NCI-H2107 (cell line): ENCODE data around the gene SLC39A5.
"Not testable (repeated sequence)": the region's sequence is repeated elsewhere in the genome, so short reads cannot be mapped to it uniquely, and the experiment has no call there.

Experiments
- DNase-seq: peaks from one replicate; lab custom pipeline; 2025; lab: John Stamatoyannopoulos, UW

The SLC39A5 gene

DNA sequence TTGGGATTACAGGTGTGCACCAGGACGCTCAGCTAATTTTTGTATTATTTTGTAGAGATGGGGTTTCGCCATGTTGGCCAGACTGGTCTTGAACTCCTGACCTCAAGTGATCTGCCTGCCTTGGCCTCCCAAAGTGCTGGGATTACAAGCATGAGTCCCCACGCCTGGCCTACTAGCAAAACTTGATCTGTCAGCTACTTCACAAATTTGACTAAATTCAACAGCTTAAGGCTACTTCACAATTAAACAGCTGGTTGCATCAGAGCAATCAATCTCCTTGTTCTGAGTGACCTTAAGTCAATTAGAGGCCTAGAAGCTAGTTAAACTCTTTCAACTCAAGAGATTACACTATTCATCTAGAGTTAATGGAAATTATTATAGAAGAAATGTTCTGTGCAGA, 49.1 kb downstream of the SLC39A5 start:
- DNase-seq: no peak

DNA sequence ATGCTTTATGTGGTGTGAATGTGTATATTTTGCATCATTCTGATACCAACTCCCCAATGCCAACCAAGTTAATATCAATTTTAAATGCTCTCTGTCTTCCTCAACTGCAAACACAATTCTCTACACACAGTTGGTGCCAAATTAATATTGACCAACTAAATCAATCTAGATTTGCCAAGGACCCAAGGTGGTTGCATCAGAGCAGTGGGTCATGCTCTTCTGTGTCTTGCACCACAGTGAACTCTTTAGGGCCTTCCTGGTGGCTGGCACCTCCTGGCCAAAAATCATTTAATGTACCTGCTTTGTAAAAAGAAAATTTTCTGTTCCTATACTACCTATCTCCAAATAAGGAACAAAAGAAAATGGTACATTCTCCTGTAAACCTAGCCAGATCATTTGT, 51.0 kb downstream of the SLC39A5 start:
- DNase-seq: no peak

DNA sequence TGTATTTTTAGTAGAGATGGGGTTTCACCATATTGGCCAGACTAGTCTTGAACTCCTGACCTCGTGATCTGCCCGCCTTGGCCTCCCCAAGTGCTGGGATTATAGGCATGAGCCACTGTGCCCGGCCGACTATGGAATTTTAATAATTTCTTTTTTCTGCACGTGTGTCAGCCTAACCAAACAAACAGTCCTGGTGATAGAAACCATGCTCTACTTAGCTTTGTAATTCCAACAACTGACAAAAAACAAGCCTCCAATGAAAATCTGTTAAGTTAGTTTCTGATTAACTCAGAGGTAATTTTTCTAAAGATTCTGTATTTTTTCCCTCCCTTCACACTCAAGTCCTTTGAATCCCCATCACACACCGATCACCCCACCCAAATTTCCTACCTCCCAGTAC, 52.2 kb downstream of the SLC39A5 start:
- DNase-seq: no peak

GRCh38 chr12:56282579-56282978, 52.7 kb downstream of the SLC39A5 start:
- no peak for DNase-seq

DNA sequence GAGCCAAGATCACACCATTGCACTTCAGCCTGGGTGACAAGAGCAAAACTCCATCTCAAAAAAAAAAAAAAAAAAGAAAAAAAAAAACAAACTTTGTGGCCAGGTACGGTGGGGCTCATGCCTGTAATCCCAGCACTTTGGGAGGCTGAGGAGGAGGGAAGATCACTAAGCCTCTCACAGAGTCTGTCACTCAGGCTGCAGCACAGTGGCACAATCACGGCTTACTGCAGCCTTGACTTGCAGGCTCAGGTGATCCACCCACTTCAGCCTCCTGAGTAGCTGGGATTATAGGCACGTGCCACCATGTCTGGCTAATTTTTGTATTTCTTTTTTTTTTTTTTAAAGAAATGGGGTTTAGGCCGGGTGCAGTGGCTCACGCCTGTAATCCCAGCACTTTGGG, 54.4 kb downstream of the SLC39A5 start:
- DNase-seq: not testable (repeated sequence)

DNA sequence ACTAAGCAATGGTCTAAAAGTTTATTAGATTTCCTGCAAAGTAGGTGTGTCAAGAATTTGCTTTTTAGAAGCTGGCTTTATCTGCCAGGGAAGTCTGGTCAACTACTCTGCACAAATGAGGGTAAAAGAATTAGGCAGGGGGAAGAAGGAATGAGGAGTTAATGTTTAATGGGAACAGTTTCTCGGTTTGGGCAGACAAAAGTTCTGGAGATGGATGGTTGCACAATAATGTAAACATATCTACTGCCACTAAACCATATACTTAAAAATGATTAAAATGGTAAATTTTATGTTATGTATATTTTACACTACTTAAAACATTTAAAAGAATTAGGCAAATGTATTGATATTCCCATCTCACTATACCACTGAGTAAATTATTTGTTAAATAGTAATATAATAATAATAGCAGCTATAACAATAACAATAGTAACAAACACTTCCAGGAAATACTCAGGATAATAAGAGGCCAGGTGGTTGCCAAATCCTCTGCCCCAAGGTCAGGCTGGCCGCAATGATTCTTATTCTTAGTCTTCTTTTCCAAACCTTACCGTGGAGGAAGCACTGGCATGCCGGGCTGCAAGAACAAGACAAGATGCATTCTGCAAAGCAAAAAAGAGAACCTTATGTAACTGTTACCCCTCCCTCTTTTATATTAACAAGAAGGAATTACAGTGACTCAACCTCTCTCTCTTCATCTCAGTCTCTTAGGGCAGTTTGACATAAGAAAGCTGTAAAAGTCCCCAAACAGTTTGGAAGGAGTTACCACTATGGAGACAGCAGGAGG, 56.4 kb downstream of the SLC39A5 start:
- DNase-seq: no peak
